GM12891 (cell line): Measurements from ENCODE around the gene ABCA2.

Experiments used
- PAX5 ChIP-seq: IDR thresholded peaks from 2 replicates; pipeline ENCODE4 v1.6.1; 2011; ENCODE audit warnings: low read length, moderate library complexity, mild to moderate bottlenecking; ENCODE audit not compliant: insufficient read depth, severe bottlenecking
- POLR2A ChIP-seq: IDR thresholded peaks from 2 replicates; pipeline ENCODE4 v1.6.1; 2011; ENCODE audit warnings: low read depth, low read length, control low read depth
- POLR2AphosphoS5 ChIP-seq: IDR thresholded peaks from 2 replicates; pipeline ENCODE4 v1.6.1; 2011; ENCODE audit warnings: low read depth, low read length, control low read depth
- POU2F2 ChIP-seq: IDR thresholded peaks from 2 replicates; pipeline ENCODE4 v1.6.1; 2011; ENCODE audit warnings: low read depth, mild to moderate bottlenecking, control low read depth, low read length, moderate library complexity
- TAF1 ChIP-seq: IDR thresholded peaks from 2 replicates; pipeline ENCODE4 v1.6.1; 2011; ENCODE audit warnings: low read depth, low read length, control low read depth

- no peak for TF ChIP-seq POLR2A
- TF ChIP-seq TAF1 = no peak
- no peak for TF ChIP-seq POLR2AphosphoS5
- TF ChIP-seq PAX5 = no peak
- no peak for TF ChIP-seq POU2F2
These were observed 22.5 kb upstream of the ABCA2 start for GRCh38 chr9:137050570-137050969.
